ENCODE results near the gene ZNF319. TPM values are rescaled to one million over a fixed set of nuclear protein-coding genes. Genes with fewer than 3 reads are reported as not detected.

ZNF319 gene
- total RNA-seq, 1 donor from 2014 or later, result 11.5 TPM

GRCh38 chr16:58000706-58001676, 519 bp upstream of the ZNF319 start, which contains the start of gene USB1:
USB1 (plus strand) TSS chr16:58001407; CDS start chr16:58001484, 77 bp downstream.
- no peaks in the 10 kb centered on the region for H3K9me3 Mint-ChIP-seq (ENCODE audit: unreplicated experiment)
- peak within 1 kb of the TSS; percentile 26 for H3K27ac Mint-ChIP-seq (ENCODE audit: unreplicated experiment)
- peaks cover 11% of the 10 kb centered on the region for H3K36me3 Mint-ChIP-seq (ENCODE audit: low read depth, unreplicated experiment)
- peaks cover 6% of the 10 kb centered on the region for H3K36me3 ChIP-seq (ENCODE audit: insufficient read depth, low read length)
- no peaks in the 10 kb centered on the region for H3K9me3 ChIP-seq (ENCODE audit: insufficient read depth, low read depth, low read length)
- H3K27me3 Mint-ChIP-seq (ENCODE audit: low read depth, unreplicated experiment), result no peaks in the 10 kb centered on the region
- H3K4me3 ChIP-seq (ENCODE audit: insufficient read depth, low read depth, low read length), result peak within 1 kb of the TSS; percentile 72
- peak within 1 kb of the TSS; percentile 87 for H3K9ac ChIP-seq (ENCODE audit: low read length)
- FAIRE-seq (no peak), DNase-seq (ENCODE audit: low read depth) (peak; percentile 65)
- peak within 1 kb of the TSS; percentile 51 for H3K27ac ChIP-seq (ENCODE audit: low read depth, low read length)
- peaks cover 40% of the 10 kb centered on the region for H4K20me1 ChIP-seq (ENCODE audit: insufficient read depth, low read length)
- peak within 1 kb of the TSS; percentile 99 for H3K4me2 ChIP-seq (ENCODE audit: low read length)
- peaks cover 25% of the 10 kb centered on the region for H3K4me1 Mint-ChIP-seq (ENCODE audit: low read depth, unreplicated experiment)
- TF ChIP-seq CTCF (IDR thresholded peaks at IDR 0.05; ENCODE audit: insufficient read depth, low read depth, low read length) (peak; percentile 14), EZH2 (IDR thresholded peaks at IDR 0.05; ENCODE audit: insufficient read depth, low read length) (no peak)
- peak within 1 kb of the TSS; percentile 96 for H2AFZ ChIP-seq (ENCODE audit: low read depth, low read length)
- no peaks in the 10 kb centered on the region for H3K27me3 ChIP-seq (ENCODE audit: insufficient read depth, low read length)
- peaks cover 26% of the 10 kb centered on the region for H3K79me2 ChIP-seq (ENCODE audit: insufficient read depth, low read length)
- peak within 1 kb of the TSS; percentile 90 for H3K4me3 Mint-ChIP-seq (ENCODE audit: unreplicated experiment)
- peaks cover 29% of the 10 kb centered on the region for H3K4me1 ChIP-seq (ENCODE audit: insufficient read depth, low read length)

GRCh38 chr16:57999366-57999970, 1.0 kb downstream of the ZNF319 start:
- Histone ChIP-seq H3K4me1 (ENCODE audit: insufficient read depth, low read length) (peaks cover 26% of the 10 kb centered on the region), H3K27me3 (ENCODE audit: insufficient read depth, low read length) (no peaks in the 10 kb centered on the region), H3K79me2 (ENCODE audit: insufficient read depth, low read length) (peaks cover 26% of the 10 kb centered on the region), H3K9ac (ENCODE audit: low read length) (peak overlapping the region; percentile 87), H3K27ac (ENCODE audit: low read depth, low read length) (no peak overlapping the region), H3K4me3 (ENCODE audit: insufficient read depth, low read depth, low read length) (peak overlapping the region; percentile 64), H3K9me3 (ENCODE audit: insufficient read depth, low read depth, low read length) (no peaks in the 10 kb centered on the region), H3K4me2 (ENCODE audit: low read length) (peak overlapping the region; percentile 99), H3K36me3 (ENCODE audit: insufficient read depth, low read length) (peaks cover 6% of the 10 kb centered on the region), H2AFZ (ENCODE audit: low read depth, low read length) (no peak overlapping the region), H4K20me1 (ENCODE audit: insufficient read depth, low read length) (peaks cover 45% of the 10 kb centered on the region)
- DNase-seq (ENCODE audit: low read depth) (peak; percentile 27), FAIRE-seq (no peak)
- Mint-ChIP-seq H3K4me1 (ENCODE audit: low read depth, unreplicated experiment) (peaks cover 23% of the 10 kb centered on the region), H3K36me3 (ENCODE audit: low read depth, unreplicated experiment) (peaks cover 15% of the 10 kb centered on the region), H3K4me3 (ENCODE audit: unreplicated experiment) (peak overlapping the region; percentile 85), H3K27me3 (ENCODE audit: low read depth, unreplicated experiment) (no peaks in the 10 kb centered on the region), H3K9me3 (ENCODE audit: unreplicated experiment) (no peaks in the 10 kb centered on the region), H3K27ac (ENCODE audit: unreplicated experiment) (peak overlapping the region; percentile 87)
- no peak for TF ChIP-seq EZH2 (IDR thresholded peaks at IDR 0.05; ENCODE audit: insufficient read depth, low read length)
- TF ChIP-seq CTCF (IDR thresholded peaks at IDR 0.05; ENCODE audit: insufficient read depth, low read depth, low read length), result peak; percentile 5

All from astrocyte (in vitro differentiated cells and primary cell).